Osteoblast (primary cell): ENCODE results near the gene VOPP1. TPM values are rescaled to one million over a fixed set of nuclear protein-coding genes. Genes with fewer than 3 reads are reported as not detected.

Experiments
- DNase-seq: peaks from one replicate; pipeline ENCODE4 v3.0.0; 2011; ENCODE audit warnings: low spot score, mixed read lengths; ENCODE audit not compliant: insufficient read length; ENCODE audit errors: missing footprints
- H2AFZ ChIP-seq: 2 replicates; pipeline ENCODE4 v1.6.0; 2011; ENCODE audit warnings: mild to moderate bottlenecking, low read length
- H3K27ac ChIP-seq: 2 replicates; pipeline ENCODE4 v1.5.1; 2011; ENCODE audit warnings: mild to moderate bottlenecking, low read depth, low read length, moderate library complexity
- H3K27me3 ChIP-seq: 2 replicates; pipeline ENCODE4 v1.6.0; 2012; ENCODE audit warnings: mild to moderate bottlenecking, control low read depth, inconsistent platforms, low read length, moderate library complexity; ENCODE audit not compliant: insufficient read depth
- H3K36me3 ChIP-seq: 2 replicates; pipeline ENCODE4 v1.5.1; 2011; ENCODE audit warnings: mild to moderate bottlenecking, low read length, control low read depth, moderate library complexity; ENCODE audit not compliant: insufficient read depth
- H3K4me1 ChIP-seq: 2 replicates; pipeline ENCODE4 v1.5.1; 2011; ENCODE audit warnings: mild to moderate bottlenecking, low read length, control low read depth, moderate library complexity; ENCODE audit not compliant: insufficient read depth
- H3K4me2 ChIP-seq: 2 replicates; pipeline ENCODE4 v1.6.0; 2011; ENCODE audit warnings: mild to moderate bottlenecking, low read length; ENCODE audit not compliant: insufficient read depth
- H3K4me3 ChIP-seq: fragments of 200-600 bp; sonication (generic); 3 replicates; pipeline ENCODE4 v1.5.1; 2012; ENCODE audit warnings: mild to moderate bottlenecking, low read length, inconsistent platforms; ENCODE audit not compliant: insufficient read depth
- H3K79me2 ChIP-seq: 2 replicates; pipeline ENCODE4 v1.6.0; 2012; ENCODE audit warnings: mild to moderate bottlenecking, low read length, control low read depth, inconsistent platforms; ENCODE audit not compliant: insufficient read depth
- H3K9me3 ChIP-seq: 2 replicates; pipeline ENCODE4 v1.5.1; 2011; ENCODE audit warnings: low read depth, low read length, control low read depth
- H4K20me1 ChIP-seq: 2 replicates; pipeline ENCODE4 v1.6.0; 2012; ENCODE audit warnings: mild to moderate bottlenecking, low read length, control low read depth; ENCODE audit not compliant: insufficient read depth
- CTCF ChIP-seq: IDR thresholded peaks from 2 replicates; pipeline ENCODE4 v1.5.1; 2011; ENCODE audit warnings: mild to moderate bottlenecking, low read depth, low read length, moderate library complexity; ENCODE audit errors: extremely low read depth
- total RNA-seq: library from RNA; depleted of rRNA; stranded (reverse); fragments of >200 nt; gene quantifications from 2 replicates; pipeline ENCODE4 v1.2.3, GENCODE V29; 2012

Gene VOPP1
- total RNA-seq, 1 donor: 74.6 TPM

- no peak for TF ChIP-seq CTCF
- Histone ChIP-seq H3K27ac (no peak overlapping the region), H3K4me3 (no peak overlapping the region)
Measured at GRCh38 chr7:55508221-55509011, 63.9 kb downstream of the VOPP1 start.

GRCh38 chr7:55507743-55508142 lies 64.6 kb downstream of the VOPP1 start:
- Histone ChIP-seq H4K20me1 (peaks cover 10% of the 10 kb centered on the region), H3K4me2 (no peak overlapping the region), H3K4me3 (no peak overlapping the region), H3K79me2 (peaks cover 19% of the 10 kb centered on the region), H3K27ac (no peak overlapping the region), H3K36me3 (no peaks in the 10 kb centered on the region), H2AFZ (no peak overlapping the region), H3K27me3 (no peaks in the 10 kb centered on the region), H3K4me1 (peaks cover 12% of the 10 kb centered on the region), H3K9me3 (no peaks in the 10 kb centered on the region)
- no peak for DNase-seq
- no peak for TF ChIP-seq CTCF

More at GRCh38 chr7:55508221-55509011, 63.9 kb downstream of the VOPP1 start:
- H2AFZ ChIP-seq: no peak overlapping the region
- no peaks in the 10 kb centered on the region for H3K9me3 ChIP-seq
- H3K27me3 ChIP-seq: no peaks in the 10 kb centered on the region
- no peak for DNase-seq
- peaks cover 12% of the 10 kb centered on the region for H3K4me1 ChIP-seq
- H4K20me1 ChIP-seq: peaks cover 8% of the 10 kb centered on the region
- no peak overlapping the region for H3K4me2 ChIP-seq
- peaks cover 16% of the 10 kb centered on the region for H3K79me2 ChIP-seq
- peaks cover 5% of the 10 kb centered on the region for H3K36me3 ChIP-seq

GRCh38 chr7:55504967-55505658 lies 67.2 kb downstream of the VOPP1 start:
- no peak overlapping the region for H2AFZ ChIP-seq
- H3K4me3 ChIP-seq: no peak overlapping the region
- no peak for TF ChIP-seq CTCF
- peaks cover 2% of the 10 kb centered on the region for H3K36me3 ChIP-seq
- peak overlapping the region; percentile 32 for H3K27ac ChIP-seq
- H3K4me1 ChIP-seq: peaks cover 12% of the 10 kb centered on the region
- H3K4me2 ChIP-seq: no peak overlapping the region
- H4K20me1 ChIP-seq: peaks cover 15% of the 10 kb centered on the region
- H3K27me3 ChIP-seq: no peaks in the 10 kb centered on the region
- DNase-seq: no peak
- H3K9me3 ChIP-seq: no peaks in the 10 kb centered on the region
- peaks cover 35% of the 10 kb centered on the region for H3K79me2 ChIP-seq
